C4-2B (cell line): ENCODE results near the gene TPD52L2.
"Not testable (repeated sequence)": the region's sequence is repeated elsewhere in the genome, so short reads cannot be mapped to it uniquely, and the experiment has no call there.

Source experiments
- H3K27ac ChIP-seq: fragments of 450-650 bp; 2 replicates; pipeline ENCODE4 v1.5.1; 2017
- CTCF ChIP-seq: fragments of 450-650 bp; conservative IDR thresholded peaks from 2 replicates; pipeline ENCODE4 v1.5.1; 2017; ENCODE audit warnings: mild to moderate bottlenecking
- ZFX ChIP-seq: fragments of 450-650 bp; IDR thresholded peaks from 2 replicates; pipeline ENCODE4 v1.6.1; 2017

Gene TPD52L2

GRCh38 chr20:63864545-63864977 lies 509 bp upstream of the TPD52L2 start:
- peak overlapping the region; percentile 97 for H3K27ac ChIP-seq
- TF ChIP-seq CTCF: no peak; the same call in 1 of the 2 replicates
- TF ChIP-seq ZFX: no peak

GRCh38 chr20:63867042-63867441 lies 2.0 kb downstream of the TPD52L2 start:
- not testable (repeated sequence) for H3K27ac ChIP-seq

- TF ChIP-seq CTCF (no peak), ZFX (no peak)
- no peak overlapping the region for H3K27ac ChIP-seq
Observed at GRCh38 chr20:63868264-63868663, 3.2 kb downstream of the TPD52L2 start.

- no peak for TF ChIP-seq CTCF
- TF ChIP-seq ZFX: no peak
- no peak overlapping the region for H3K27ac ChIP-seq
Observed at GRCh38 chr20:63873477-63873971, 8.5 kb downstream of the TPD52L2 start.

GRCh38 chr20:63874241-63874640 lies 9.2 kb downstream of the TPD52L2 start:
- not testable (repeated sequence) for H3K27ac ChIP-seq

GRCh38 chr20:63876489-63877036 lies 11.5 kb downstream of the TPD52L2 start:
- TF ChIP-seq CTCF (no peak), ZFX (no peak)
- no peak overlapping the region for H3K27ac ChIP-seq

GRCh38 chr20:63877755-63878470 lies 12.8 kb downstream of the TPD52L2 start:
- no peak overlapping the region for H3K27ac ChIP-seq
- TF ChIP-seq CTCF (no peak), ZFX (no peak)

- no peak for TF ChIP-seq CTCF
- no peak for TF ChIP-seq ZFX
- no peak overlapping the region for H3K27ac ChIP-seq
Observed at GRCh38 chr20:63878899-63879663, 14.0 kb downstream of the TPD52L2 start.

GRCh38 chr20:63880901-63881300 lies 15.8 kb downstream of the TPD52L2 start:
- not testable (repeated sequence) for H3K27ac ChIP-seq
